Fibroblast of the conjunctiva (primary cell): Measurements from ENCODE around the gene SLC49A3.
"Not testable (repeated sequence)": the region's sequence is repeated elsewhere in the genome, so short reads cannot be mapped to it uniquely, and the experiment has no call there.

Experiments used
- DNase-seq: peaks from one replicate; pipeline ENCODE4 v3.0.0-alpha.2; 2010; ENCODE audit warnings: low read depth

The SLC49A3 gene

GRCh38 chr4:653080-653821, 35.7 kb downstream of the SLC49A3 start:
- no peak for DNase-seq

DNA sequence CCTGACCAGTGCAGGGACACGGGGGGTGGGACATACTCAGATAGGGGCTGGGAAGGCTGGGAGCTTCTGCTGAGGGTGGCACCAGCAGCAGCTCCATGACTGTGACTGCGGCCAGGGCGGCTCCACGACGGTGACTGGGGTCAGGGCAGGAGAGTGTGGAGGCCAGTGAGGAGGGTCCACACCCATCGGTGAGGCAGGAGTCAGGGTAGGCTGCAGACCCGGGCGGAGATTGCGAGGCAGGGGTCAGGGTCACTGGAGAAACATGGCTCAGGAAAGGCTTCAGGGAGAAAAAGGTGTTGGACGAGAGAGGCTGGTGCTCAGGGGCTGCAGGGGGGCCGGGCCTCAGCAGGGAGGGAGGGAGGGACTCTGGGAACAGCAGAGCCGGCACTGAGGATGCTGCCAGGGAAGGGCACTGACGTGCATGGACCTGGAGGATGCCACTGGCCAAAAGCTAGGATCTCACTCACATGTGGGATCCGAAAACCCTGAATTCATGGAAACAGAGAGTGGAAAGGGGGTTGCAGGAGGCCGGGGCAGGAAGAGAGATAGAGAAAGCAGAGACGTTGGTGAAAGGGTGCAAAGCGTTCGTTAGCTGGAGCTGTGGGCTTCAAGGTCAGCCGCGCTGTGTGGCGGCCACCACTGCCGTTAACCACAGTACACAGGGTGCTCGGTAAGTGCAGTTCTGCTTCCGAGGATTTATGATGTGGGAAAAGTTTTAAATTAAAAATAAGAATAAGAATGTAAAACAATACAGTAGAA, 36.9 kb downstream of the SLC49A3 start:
- no peak for DNase-seq

DNA sequence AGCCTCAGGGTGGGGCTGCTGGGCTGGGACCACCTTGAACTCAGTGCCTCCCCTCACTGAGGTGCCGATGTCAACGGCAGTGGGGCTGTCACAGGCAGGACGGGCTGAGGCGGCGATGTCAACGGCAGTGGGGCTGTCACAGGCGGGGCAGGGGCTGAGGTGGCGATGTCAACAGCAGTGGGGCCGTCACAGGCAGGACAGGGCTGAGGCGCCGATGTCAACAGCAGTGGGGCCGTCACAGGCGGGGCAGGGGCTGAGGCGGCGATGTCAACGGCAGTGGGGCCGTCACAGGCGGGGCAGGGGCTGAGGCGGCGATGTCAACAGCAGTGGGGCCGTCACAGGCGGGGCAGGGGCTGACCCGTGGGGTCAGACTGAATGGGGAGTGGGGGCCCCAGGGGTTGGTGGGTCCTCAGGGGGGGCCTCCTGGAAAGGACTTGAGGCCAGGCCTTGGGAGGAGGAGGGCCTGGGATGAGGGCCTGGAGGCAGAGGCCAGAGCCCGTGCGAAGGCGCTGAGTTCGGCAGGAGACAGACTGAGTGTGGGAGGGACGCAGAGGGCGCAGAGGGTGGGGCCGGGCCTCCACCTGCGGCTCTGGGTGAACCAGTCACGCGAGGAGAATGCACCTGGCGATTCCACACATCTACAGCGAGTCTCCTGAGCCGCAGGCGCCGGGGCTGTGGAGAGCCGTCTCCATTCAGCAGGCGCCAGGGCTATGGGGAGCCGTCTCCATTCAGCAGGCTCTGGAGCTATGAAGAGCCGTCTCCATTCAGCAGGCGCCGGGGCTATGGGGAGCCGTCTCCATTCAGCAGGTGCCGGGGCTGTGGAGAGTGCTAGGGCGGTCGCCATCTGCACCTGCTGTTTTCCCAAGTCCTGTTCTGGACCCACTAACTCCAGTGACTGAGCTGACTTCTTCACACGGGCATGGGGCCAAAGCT, 37.7 kb downstream of the SLC49A3 start:
- no peak for DNase-seq

DNA sequence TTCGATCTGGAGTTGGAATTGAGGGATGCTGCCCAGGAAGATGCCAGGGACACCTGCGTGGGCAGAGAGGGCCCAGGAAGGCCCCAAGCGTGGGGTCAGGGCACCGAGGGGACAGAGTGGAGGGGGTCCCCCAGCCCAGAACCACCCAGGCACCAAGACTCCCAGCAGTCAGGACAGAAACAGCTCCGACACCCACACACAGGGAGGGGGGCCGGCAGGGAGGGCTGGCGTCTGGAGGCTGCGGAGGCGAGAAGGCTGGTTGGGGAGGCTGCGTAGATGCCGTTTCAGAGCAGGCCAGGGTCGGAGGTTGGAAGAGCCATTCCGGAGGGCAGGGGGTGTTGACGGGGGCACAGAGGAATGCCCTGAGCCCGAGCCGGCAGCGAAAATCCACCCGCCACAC, 38.5 kb downstream of the SLC49A3 start:
- no peak for DNase-seq

GRCh38 chr4:649751-650310, 39.1 kb downstream of the SLC49A3 start:
- no peak for DNase-seq

DNA sequence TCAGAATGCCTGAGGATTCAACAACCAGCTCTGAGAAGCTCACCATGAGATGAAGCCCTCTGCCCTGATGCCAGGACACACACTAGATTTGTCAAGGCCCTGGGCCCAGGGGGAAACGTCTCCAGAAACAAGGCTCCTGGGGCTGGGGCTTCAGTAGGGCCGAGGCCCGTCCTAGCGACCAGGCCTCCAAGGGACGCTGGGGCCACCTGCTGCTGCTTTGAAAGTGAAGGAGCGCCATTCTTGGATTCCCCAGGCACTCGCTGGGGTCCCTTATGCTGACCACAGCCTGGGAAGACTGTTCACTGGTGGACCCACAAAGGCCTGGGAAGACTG, 39.7 kb downstream of the SLC49A3 start:
- DNase-seq, result no peak

DNA sequence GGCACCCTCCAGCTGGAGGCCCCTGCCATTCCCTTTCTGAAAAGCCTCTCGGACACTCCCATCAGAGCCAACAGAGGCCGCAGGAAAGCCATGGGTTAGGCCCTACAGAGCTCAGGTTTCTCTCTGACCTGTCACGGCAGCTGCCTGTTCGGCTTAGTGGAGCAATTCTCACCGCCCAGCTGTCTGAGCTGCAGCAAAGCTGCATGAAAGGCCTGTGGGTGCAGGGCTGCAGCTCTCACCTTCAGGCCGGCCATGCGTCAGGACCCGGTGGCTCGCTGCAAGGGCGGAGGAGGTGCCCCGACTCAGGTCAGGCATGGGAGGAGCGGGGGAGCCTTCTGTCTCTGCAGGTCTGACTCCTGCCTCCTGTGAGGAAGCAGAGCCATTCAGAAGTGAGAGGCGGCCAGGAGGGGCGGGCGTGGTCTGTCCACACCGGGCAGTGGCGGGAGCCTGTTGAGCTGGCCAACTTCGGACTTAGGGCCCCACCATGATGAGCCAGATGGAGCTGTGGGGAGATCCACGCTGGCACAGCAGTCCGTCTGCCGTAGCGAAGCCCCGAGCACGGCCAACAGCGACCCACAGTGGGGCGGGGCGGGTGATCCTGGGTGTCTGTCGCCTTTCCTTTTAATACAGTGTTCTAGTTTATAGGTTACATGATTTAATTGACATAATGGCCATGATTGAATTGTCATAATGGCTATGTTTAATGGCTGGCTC, 40.2 kb downstream of the SLC49A3 start:
- DNase-seq, result no peak

DNA sequence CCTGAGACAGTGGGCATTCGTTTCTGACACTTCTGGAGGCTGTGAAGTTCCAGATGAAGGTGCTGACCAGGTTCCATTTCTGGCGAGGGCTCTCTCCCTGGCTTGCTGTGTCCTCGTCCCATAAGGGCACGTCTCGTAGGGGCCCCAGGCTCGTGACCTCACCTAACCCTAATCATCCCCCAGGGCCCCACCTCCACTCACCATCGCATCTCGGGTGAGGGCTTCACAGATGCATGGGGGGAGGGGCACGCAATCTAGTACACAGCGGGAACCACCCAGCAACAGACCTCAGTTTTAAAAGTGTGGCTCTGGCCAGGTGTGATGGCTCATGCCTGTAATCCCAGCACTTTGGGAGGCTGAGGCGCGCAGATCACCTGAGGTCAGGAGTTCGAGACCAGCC, 41.5 kb downstream of the SLC49A3 start:
- DNase-seq, result no peak

DNA sequence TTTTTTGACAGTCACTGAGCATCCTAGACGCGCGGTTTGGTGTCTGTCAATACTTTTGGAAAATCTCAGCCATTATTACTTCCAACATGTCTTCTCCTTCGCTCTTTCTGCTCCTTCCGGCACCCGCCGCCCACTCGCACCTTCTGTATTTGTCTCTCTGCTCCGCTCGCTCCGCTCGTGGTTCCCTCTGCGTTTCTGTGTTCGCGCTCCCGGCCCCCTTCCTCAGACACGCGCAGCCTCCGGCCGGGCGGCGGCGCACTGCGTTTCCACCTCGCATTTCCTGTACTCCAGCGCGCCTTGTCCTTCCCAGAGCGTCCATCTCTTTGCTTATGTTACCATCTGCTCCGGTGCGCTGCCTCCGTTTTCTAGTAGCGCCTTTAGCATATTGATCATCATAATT, 42.5 kb downstream of the SLC49A3 start:
- no peak for DNase-seq

DNA sequence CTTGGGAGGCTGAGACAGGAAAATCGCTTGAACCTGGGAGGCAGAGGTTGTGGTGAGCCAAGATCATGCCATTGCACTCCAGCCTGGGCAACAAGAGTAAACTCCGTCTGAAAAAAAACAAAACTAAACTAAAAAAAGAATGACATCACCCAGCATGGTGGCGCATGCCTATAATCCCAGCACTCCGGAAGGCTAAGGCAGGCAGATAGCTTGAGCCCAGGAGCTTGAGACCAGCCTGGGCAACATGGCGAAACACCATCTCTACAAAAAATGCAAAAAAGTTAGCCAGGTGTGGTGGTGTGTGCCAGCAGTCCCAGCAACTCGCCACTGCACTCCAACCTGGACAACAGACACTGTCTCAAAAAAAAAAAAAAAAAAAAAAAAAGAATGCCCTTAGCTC, 46.6 kb downstream of the SLC49A3 start:
- not testable (repeated sequence) for DNase-seq

GRCh38 chr4:637536-638280, 51.2 kb downstream of the SLC49A3 start:
- no peak for DNase-seq

GRCh38 chr4:636628-637159, 52.3 kb downstream of the SLC49A3 start:
- no peak for DNase-seq

GRCh38 chr4:635851-636627, 52.9 kb downstream of the SLC49A3 start:
- DNase-seq, result no peak

- not testable (repeated sequence) for DNase-seq
These were observed 53.7 kb downstream of the SLC49A3 start for GRCh38 chr4:635066-635835.

GRCh38 chr4:634599-634985, 54.4 kb downstream of the SLC49A3 start:
- no peak for DNase-seq

DNA sequence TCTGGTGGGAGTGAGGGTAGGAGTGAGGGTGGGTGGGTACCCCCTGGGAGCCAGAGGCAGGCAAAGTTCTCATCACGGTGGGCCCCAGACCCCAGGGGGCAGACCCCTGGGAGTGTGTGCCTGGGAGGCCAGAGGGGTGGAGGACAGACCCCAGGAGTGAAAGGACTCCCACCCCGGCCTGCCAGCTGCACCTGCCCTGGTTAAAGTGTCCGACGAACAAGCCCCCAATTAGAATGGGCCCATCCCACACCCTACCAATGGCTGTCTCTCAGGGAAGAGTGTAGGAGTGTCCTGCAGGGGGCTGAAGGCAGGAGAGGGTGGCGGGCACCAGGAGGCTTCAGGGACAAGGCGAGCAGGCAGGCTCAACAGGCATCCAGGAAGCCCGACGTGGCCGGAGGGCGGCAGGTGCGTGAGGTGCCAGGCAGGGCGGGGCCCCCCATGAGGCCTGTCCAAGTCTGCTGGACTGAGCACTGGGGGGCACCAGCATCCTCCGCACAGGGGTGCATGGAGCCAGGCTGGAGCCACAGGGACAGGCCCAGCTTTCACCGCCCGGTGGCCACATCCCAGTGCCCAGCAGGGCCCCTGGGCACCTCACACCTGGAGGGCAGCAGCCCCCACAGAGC, 54.9 kb downstream of the SLC49A3 start:
- no peak for DNase-seq

DNA sequence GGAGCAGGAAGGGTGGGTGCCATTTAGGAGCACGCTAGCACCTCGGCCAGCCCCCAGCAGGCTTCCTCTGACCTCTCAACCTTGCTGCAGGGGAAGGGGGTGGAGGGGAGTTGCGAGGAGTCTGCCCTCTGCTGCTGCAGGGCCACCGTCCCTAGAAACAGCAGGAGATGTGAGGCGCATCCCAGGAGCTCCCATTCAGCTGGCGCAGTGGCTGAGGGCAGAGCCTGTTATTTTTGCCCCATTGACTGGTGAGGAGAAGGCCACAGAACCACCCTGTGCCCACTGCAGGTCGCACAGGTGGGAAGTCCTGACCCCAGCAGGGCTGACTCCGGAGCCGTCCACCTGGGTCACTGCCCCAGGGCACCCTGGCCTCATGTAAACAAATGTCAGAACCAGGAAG, 55.5 kb downstream of the SLC49A3 start:
- no peak for DNase-seq

GRCh38 chr4:632926-633325, 56.0 kb downstream of the SLC49A3 start:
- no peak for DNase-seq
